Lung microvascular endothelial cell (primary cell): Measurements from ENCODE around the gene WWC1. TPM values are rescaled to one million over a fixed set of nuclear protein-coding genes. Genes with fewer than 3 reads are reported as not detected.
"Not testable (repeated sequence)": the region's sequence is repeated elsewhere in the genome, so short reads cannot be mapped to it uniquely, and the experiment has no call there.

Experiments used
- DNase-seq, 2 donors: peaks; one replicate each; pipeline versions ENCODE4 v3.0.0 to v3.0.0-alpha.2; 2010; ENCODE audit warnings: low read depth in 2 of 2
- total RNA-seq: library from RNA; depleted of rRNA; stranded (reverse); fragments of >200 nt; gene quantifications from 2 replicates; pipeline ENCODE4 v1.2.1, GENCODE V29; 2014

The WWC1 gene
- total RNA-seq, 1 donor from 2014 or later: 0.20 TPM

GRCh38 chr5:168307925-168308584 is 16.6 kb downstream of the WWC1 start:
- no peak for DNase-seq

GRCh38 chr5:168308976-168309598 is 17.6 kb downstream of the WWC1 start:
- DNase-seq: no peak

DNA sequence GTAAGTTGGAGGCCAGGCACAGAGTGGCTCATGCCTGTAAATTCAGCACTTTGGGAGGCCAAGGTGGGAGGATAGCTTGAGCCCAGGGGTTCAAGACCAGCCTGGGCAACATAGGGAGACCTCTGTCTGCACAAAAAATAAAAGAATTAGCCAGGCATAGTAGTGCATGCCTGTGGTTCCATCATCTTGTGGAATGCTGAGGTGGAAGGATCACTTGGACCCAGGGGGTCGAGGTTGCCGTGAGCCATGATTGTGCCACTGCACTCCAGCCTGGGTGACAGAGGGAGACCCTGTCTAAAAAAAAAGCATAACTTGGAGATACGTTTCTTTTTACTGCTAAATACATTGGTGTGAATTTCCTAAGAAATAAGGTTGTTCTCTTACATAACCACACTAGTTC is 19.1 kb downstream of the WWC1 start:
- not testable (repeated sequence) for DNase-seq

DNA sequence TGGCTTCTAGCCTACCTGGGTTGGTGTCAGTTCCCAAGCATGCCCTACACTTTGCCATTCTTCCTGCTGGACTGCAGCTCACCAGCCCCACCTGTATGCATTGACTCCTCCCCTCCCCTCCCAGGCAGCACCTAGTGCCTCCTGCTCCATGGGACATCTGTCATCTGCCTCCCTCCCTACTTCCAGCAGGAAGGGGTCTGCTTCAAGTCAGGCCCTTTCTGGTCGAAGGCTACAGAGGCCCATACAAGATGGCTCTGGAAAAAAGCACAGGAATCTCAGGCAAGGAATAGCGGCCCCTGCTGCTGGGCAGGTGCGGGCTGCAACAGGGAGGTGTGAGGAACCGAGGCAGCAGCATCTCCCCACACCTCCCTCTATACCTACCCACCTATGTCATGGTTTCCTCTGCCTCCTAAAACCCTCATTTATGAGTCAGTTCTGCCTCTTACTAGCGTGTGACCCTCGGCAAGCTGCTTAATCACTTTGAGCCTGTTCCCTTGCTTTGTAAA is 19.7 kb downstream of the WWC1 start:
- DNase-seq: no peak

DNA sequence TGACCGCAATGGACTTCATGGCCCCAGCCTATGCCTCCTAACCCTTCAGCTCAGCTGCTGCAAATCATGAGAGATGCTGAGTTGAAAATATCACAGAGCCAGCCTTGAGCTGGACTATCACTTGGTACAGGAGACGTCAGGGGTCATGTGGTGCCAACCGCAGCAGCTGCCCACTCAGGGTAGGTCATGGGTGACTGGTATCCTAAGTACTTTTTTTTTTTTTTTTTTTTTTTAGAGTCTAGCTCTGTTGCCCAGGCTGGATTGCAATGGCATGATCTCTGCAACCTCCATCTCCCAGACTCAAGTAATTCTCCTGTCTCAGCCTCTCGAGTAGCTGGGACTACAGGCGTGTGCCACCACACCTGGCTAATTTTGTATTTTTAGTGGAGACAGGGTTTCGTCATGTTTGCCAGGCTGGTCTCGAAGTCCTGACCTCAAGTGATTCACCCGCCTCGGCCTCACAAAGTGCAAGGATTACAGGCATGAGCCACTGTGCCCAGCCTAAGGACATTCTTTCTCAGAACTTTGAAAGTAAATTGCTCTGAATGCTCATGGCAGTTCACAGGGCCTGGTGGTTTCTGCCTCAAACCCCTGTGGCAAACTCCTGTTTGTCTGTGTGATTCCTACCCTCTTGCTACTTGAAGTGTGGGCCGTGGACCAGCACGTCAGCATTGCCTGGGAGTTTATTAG is 21.3 kb downstream of the WWC1 start:
- DNase-seq: no peak

- no peak for DNase-seq
These were observed 22.3 kb downstream of the WWC1 start for GRCh38 chr5:168313596-168314204.

- no peak for DNase-seq
These were observed 23.4 kb downstream of the WWC1 start for GRCh38 chr5:168314735-168315411.

- DNase-seq: no peak
These were observed 24.1 kb downstream of the WWC1 start for GRCh38 chr5:168315416-168316138.

DNA sequence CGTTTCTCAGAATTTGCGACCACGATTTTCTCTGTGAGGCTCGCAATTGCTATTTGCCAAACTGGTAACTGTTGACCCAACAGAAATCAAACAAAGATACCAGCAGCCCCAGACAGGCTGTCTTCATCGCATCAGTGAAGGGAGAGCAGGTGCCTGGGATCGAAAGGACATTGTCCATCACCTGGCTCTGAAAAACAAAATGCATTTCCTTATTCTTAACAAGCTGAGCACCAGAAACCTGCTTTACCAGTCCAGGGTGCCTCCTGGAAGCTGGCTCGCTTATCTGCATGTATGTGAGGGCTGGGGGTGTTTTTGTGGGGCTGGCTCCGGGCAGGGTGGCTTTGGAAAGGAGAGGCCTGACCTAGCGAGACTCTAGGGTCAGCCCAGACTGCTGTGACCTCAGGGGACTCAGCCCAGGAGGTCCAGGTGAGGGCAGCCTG is 24.7 kb downstream of the WWC1 start:
- DNase-seq: no peak

DNA sequence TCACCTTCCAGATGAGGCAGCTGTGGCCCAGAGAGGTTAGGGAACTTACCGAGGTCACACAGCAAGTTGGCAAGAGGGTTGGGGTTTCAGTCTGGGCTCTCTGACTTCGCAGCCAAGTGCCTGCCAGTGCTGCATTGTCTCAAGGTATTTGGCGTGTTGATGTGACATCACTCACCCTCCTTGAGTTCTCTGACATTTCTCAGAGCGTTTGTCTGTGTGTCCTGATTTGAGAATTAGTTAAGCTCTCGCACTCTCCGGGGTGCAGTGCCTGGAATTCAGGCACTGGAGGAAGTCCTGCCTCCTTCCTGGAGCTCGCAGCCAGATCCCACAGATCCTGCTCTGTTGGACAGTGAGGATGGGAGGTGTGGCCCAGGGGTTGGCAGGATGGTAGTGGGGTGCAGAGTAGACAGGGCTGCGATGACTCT is 25.7 kb downstream of the WWC1 start:
- DNase-seq: no peak

- peak; percentile 14 to 71 for DNase-seq
These were observed 26.2 kb downstream of the WWC1 start for GRCh38 chr5:168317521-168318147.

DNA sequence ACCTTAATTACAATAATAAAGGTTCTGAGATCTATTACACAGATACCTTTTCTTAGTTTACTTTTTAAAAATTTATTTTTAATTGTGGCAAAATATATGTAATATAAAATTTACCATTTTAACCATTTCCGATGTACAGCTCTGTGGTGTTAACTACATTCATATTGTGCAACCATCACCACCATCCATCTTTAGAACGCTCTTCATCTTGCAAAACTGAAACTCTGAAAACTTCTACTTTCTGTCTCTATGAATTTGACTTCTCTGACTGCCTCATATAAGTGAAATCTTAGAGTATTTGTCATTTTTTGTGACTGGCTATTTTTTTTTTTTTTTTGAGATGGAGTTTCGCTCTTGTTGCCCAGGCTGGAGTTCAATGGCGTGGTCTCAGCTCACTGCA is 26.8 kb downstream of the WWC1 start:
- DNase-seq: no peak

- no peak for DNase-seq
These were observed 28.3 kb downstream of the WWC1 start for GRCh38 chr5:168319774-168320173.

DNA sequence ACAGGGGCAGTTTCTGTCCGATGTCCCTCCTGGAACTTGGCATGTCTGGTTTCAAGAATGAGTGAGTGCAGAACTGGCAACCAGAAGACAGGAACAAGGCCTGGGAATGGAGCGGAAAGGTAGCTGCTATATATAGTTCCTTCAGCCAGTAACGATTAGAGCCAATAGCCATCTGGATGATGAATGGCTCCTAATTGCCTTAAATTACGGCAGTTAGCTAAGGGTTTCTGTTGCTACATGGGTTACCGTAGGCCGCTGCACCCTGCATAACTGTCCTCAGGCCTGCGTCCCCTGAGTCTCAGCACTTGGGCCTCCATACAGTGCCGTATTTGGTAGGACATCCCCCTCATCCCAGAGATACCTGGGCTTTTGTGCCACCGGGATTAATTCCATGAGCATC is 29.4 kb downstream of the WWC1 start:
- no peak for DNase-seq

- no peak for DNase-seq
These were observed 33.6 kb downstream of the WWC1 start for GRCh38 chr5:168324859-168325630.

DNA sequence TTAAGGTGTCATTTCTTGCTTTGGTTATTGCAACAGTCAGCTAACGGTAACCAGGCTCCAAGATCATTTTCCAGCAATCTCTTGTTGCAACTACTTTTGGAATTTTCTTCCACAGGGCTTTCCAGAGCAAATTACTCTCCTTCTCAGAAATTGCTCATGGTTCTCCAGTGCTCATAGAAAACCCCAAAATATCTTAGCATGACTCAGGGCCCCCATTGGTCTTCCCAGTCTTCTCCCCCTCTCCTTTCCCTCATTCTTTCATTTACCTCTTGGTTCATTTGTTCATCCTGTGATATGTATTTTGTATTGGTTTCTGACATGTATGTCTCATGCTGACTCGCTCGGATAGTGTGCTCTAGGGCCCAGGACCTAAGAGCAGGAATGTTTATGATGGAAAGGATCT is 35.6 kb downstream of the WWC1 start:
- DNase-seq: no peak

GRCh38 chr5:168327451-168327850 is 36.0 kb downstream of the WWC1 start:
- no peak for DNase-seq

DNA sequence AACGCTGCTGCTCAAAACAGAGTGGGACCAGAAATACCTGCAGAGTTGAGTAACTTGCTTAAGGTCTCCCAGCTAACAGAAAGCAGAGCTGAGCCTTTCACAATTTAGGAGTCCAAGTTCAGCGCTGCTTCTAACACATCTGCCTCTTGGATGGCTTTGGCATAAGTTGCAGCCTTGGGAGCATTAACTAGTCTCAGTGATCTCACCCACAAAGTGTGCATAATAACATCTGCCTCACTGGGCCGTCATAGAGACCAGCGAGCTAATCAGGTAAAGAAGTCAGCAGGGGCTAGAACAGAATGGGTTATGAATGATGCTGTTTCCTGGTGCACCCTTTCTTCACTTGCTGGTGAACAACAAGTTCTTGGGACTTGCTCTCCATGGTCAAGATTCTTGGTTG is 36.5 kb downstream of the WWC1 start:
- DNase-seq: no peak

DNA sequence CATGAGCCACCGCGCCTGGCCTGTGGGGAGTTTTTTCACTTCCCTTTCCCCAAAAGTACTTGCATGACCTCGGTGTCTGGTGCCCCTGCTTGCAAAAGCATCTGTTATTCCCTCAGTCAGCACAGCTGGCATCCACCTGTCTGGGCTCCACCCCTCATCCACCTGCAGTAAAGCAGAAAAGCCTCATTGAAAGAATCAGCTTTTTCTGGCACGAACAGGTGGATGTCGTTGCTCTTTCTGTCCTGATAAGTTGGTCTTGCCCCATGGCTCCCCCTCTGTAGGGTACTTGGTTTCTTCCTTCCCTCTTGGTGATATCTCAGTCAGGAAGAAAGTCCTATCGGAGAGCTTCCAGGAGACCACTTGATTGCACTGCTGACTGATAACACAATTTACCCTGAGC is 37.4 kb downstream of the WWC1 start:
- no peak for DNase-seq

DNA sequence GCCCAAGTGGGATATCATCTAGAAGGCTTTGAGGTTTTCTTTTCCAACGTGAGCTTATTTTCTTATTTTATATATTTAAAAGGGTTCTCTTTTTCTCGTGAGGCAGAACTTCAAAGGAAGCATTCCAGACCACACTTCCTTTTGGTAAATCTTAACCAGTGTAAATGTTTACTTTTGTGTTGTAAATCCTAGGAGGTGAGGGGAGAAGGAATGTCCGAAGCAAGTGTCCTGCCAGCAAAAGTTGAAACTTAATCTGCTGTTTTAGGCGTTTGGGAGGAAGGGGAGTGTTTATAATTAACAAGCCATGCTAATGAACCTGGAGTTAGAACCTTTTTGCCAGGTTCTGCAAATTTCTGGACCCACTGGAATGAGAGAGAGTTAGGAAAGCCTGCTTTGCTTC is 37.9 kb downstream of the WWC1 start:
- no peak for DNase-seq
